GM19023 (cell line): ENCODE measurements around the gene SPRR2E.
"Not testable (repeated sequence)": the region's sequence is repeated elsewhere in the genome, so short reads cannot be mapped to it uniquely, and the experiment has no call there.

ENCODE experiments used
- ATAC-seq: cut with Tn5 transposase; IDR thresholded peaks from one replicate; pipeline ENCODE4 v1.9.1; 2021; ENCODE audit warnings: mild to moderate bottlenecking, moderate library complexity; ENCODE audit not compliant: unreplicated experiment

SPRR2E gene

DNA sequence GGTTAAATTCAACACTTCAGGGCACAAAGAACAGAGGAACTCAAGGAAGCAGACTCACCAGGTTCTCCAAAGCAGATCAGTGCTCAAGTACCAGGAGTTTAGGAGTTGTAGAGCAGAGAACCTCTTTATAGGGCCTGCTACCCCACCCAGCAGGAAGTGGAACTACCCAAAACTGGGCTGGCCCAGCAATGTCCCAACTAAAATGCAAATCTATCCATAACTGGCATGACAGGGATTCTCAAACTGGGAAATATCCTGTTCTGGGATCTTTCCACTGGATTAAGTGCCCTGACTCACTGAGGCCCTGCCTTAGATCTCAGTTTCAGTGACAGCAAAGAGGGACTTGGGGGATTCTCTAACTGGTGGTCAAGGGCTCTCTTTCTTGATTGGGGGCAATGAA lies at the start of gene SPRR2E:
Gene SPRR2E, minus strand, starts transcription at position 101 of the 400 bp plus-strand sequence. CDS start 775 bp downstream, outside the sequence.
- no peak for ATAC-seq

DNA sequence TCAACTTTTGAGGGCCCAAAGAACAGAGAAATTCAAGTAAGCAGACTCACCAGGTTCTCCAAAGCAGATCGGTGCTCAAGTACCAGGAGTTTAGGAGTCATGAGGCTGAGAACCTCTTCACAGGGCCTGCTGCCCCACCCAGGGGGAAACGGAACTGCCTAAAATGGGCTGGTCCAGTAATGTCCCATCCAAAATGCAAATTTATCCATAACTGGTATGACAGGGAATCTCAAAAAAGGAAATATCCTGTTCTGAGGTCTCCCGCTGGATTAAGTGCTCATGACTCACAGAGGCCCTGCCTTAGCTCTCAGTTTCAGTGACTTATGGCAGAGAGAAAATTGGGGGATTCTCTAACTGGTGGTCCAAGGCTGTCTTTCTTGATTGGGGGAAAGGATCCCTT lies 47.1 kb upstream of the SPRR2E start:
- ATAC-seq = no peak

DNA sequence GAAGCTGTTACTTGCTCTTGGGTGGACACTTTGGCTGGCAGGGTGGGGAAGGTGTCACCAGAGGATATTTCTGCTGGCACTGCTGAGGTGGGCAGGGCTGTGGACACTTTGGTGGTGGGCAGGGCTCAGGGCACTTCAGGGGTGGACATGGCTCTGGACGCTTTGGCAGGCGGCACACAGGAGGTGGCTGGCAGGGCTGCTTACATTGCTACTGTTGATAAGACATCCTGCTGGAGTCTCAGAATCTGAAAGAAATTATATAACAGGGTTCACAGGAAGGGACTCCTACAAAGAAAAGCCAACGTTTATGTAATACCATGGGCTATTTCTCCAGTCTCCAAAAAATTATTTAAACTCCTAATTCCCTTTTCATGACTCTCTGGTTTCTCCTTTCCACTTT lies 46.2 kb upstream of the SPRR2E start:
- no peak for ATAC-seq

DNA sequence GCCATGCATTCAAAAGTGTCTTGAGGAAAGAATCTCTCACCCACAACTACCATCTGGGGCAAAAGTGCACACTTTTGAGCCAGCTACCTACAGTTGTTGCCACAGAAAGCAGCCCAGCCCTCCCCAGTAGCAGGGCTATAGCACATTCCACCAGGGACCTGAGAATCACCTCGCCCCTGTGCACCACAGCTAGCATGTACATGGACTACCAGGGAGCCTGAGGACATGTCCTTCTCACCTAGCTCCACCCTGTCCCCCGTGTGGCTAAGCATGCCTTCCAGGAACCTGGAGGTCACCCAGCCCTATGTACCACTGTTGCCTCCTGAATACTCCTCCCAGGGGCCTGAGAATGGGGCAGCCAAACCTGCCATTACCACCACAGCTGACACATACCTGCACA lies 39.4 kb upstream of the SPRR2E start:
- ATAC-seq = no peak

DNA sequence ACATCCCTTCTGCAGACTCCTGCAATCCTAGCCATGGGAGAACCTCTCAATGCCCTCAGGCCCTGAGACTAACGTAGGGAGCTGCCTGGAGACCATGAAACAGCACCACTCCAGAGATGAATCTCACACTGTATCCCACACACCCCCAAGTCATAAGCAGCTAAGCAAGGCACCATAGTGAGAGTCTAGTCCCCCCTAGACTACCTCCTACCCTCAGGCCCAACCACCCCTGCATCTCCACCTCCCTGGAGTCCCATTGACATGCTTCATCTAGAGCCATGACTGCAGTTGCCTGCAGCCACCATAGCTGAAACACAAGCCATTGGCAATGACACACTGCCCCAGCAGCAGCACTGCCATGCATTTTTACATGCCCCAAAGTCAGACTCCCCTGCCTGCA lies 38.9 kb upstream of the SPRR2E start:
- ATAC-seq = no peak

DNA sequence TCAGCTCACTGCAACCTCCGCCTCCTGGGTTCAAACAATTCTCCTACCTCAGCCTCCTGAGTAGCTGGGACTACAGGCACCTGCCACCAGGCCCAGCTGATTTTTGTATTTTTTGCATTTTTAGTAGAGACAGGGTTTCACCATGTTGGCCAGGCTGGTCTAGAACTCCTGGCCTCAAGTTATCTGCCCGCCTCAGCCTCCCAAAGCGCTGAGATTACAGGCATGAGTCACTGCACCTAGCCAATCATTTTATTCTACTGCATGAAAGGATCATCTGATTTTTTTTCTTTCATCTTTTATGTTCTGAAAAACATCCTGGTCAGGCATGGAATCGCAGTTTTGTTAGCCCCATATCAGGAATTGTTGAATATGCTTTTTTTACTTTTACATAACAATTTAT lies 34.4 kb upstream of the SPRR2E start:
- not testable (repeated sequence) for ATAC-seq

DNA sequence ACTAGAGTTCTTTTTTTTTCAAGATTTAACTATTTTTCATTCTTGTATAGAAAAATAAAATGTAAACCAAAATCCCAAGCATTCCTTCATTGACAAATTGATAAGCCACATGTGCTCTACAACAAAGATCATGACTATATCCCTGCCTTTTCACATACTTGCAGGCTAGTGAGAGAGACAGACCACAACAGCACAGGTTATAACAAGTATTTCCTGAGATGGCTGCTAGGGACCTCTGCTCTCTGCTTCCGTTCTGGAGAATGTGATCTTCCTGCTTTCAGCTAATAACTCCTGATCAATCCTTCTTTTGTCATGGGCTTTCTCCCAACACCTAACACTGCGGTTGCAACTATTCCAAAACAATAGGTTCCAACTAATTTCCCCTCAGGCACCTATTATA lies 33.0 kb upstream of the SPRR2E start:
- no peak for ATAC-seq

DNA sequence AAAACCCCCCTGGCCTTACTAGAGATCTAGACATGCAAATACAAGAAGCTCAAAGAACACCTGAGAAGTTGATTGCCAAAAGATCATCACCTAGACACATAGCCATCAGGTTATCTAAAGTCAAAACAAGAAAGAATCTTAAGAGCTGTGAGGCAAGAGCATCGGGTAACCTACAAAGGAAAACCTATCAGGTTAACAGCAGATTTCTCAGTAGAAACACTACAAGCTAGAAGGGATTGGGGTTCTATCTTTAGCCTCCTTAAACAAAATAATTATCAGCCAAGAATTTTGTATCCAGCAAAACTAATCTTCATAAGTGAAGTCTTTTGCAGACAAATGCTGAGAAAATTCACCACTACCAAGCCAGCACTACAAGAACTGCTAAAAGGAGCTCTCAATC lies 31.2 kb upstream of the SPRR2E start:
- no peak for ATAC-seq

DNA sequence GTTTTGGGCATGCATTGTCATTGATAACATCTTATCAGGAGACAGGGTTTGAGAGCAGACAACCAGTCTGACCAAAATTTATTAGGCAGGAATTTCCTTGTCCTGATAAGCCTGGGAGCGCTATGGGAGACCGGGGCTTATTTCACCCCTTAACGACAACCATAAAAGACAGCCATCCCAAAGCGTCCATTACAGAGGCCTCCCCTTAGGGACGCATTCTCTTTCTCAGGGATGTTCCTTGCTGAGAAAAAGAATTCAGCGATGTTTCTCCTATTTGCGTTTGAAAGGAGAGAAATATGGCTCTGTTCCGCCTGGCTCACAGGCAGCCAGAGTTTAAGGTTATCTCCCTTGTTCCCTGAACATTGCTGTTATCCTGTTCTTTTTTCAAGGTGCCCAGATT lies 29.5 kb upstream of the SPRR2E start:
- ATAC-seq = not testable (repeated sequence)

DNA sequence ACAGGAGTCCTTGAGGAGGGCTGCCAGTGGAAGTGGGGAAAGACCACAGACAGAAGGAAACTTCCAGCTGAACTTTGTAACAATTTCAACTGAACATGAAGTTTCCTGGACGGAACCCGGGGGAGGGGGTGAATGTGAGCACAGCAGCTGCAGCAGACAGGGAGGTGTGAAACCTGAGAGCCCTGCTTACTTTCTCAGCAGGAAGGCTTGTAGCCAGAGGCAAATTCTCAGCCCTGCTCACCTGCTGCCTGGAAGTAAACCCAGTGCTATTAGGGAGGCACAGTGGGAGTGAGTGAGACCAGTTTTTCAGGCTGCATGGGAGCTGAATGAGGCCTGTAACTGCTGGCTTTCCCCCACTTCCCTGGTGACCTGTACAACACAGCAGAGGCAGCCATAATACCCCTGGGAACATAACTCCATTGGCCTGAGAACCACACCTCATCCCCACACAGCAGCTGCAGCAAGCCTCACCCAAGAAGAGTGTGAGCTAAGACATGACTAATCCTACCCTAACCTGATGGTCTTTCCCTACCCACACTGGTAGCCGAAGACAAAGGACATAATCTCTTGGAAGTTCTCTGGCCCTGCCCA lies 28.6 kb upstream of the SPRR2E start:
- ATAC-seq = no peak

DNA sequence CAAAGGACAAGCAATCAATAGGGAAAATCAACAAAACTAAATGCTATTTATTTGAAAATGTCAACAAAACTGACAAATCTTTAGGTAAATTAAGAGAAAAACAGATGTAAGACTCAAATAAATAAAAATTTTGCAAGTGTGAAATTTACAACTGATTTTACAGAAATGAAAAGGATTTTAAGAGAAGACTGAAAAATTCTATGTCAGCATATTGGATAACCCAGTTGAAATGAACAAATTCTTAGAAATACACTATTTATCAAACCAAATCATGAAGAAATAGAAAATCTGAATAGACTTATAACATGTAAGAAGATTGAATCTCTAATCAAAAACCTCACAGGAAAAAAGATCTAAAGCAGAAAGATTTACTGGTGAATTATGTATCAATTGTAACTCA lies 26.6 kb upstream of the SPRR2E start:
- ATAC-seq = no peak

DNA sequence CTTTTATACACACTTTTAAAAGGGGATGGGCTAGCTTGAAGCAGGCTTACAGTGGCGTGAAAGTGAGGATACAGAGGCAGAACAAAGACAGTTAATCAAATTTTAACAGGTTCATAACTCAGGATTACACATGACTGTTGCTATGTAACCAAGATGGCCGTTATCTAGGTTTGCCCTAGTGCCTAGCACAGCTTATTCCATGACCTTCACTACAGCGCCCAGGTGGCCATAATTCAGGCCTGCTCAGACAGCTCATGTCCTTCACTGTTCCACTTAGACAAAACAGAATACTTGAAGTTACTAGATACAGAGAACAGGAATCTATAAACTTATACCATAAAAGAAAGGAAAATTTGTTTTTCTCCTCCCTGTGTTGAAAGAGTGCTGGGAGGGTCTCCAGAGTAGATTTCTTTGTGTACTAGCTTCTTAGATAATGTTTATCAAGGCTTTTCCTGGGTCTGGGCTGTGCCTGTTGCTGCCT lies 25.2 kb upstream of the SPRR2E start:
- no peak for ATAC-seq

DNA sequence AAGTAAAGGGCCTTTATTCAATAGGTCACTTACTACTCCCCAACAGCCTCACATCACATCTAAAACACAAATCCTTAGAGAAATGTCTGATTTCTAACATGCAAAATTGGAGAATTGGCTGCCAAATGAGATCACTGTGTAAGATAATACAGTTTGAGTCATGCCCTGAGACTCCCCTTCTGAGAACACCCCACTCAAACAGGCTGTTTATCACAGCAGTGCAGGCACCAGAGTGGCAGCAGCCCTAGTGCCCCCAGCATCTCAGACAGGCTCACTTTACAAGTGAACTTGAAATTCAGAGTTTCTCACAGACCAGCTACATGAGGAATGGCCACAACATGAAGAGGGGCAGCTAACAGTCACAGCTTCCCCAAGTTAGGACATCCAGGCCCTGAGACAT lies 20.9 kb upstream of the SPRR2E start:
- not testable (repeated sequence) for ATAC-seq

DNA sequence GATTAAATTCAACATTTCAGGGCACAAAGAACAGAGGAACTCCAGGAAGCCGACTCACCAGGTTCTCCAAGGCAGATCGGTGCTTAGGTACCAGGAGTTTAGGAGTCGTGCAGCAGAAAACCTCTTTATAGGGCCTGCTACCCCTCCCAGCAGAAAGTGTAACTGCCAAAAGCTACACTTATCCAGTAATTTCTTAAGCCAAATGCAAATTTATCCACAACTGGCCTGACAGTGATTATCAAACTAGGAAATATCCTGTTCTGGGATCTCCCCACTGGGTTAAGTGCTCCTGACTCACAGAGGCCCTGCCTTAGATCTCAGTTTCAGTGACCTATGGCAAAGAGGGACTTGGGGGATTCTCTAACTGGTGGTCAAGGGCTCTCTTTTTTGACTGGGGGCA lies 19.1 kb upstream of the SPRR2E start, which contains the start of gene SPRR2F:
Gene SPRR2F, minus strand, starts transcription at position 101 of the 400 bp plus-strand sequence. CDS start 783 bp downstream, outside the sequence.
- no peak for ATAC-seq

DNA sequence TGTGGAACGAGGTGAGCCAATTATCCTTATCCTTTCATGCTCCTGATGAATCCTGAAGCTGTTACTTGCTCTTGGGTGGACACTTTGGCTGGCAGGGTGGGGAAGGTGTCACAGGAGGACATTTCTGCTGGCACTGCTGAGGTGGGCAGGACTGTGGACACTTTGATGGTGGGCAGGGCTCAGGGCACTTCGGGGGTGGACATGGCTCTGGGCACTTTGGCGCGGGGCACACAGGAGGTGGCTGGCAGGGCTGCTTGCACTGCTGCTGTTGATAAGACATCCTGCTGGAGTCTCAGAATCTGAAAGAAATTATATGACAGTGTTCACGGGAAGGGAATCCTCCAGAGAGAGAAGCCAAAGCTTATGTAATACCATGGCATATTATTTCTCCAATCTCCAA lies 18.1 kb upstream of the SPRR2E start:
- not testable (repeated sequence) for ATAC-seq

DNA sequence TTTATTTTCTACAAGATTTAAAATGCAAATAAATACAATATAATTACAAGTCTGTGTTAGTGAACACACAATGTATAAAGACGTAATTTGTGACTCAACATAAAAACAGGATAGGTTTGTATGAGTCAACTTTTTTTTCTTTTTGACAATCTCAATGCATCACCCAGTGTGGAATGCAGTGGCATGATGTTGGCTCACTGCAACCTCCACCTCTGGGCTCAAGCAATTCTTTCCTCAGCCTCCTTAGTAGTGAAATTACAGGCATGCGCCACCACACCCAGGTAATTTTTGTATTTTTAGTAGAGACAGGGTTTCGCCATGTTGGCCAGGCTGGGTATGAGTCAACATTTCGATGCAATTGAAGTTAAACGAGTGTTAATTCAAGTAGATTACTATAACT lies 5.9 kb upstream of the SPRR2E start:
- ATAC-seq = no peak

DNA sequence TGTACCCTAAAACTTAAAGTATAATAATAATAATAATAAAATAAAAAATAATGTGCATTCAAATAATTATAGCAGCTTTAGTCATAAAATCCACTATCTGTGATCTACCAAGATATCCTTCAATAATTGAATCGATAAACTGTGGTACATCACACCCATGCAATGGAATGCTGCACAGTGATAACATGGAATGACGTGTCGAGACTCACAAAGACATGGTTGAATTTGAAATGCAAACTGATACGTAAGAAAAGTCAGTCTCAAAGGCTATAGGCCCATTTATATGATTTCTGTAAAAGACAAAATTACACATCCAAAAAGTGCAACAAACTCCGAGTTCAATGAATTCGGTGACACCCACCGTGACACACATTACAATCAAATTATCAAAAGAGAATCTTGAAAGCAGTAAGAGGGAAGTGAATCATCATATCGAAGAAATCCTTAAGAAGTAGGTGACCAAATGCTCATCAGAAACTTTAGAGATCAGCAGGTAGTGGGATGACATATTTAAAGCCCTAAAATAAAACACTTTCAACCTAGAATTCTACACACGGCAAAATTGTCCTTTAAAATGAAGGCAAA lies 5.2 kb upstream of the SPRR2E start:
- ATAC-seq = no peak

DNA sequence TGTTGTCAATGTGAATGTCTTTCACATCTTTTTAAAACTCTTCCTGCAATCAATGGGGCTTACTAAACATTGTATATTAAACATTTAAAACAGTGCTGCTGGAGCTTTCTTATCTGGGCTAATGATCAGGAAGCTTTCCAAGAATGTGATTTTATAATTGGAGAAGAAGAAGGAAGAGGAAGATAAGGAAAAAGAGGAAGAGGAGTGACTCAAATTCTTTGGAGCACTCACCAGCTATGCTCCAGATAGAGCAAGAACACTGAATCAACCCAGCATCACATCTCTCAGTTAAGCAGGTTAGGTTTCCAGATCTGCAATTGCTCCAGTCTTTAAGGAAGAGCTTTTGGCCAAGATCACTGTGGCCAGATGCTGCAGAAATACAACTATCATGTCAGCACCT lies 1.4 kb upstream of the SPRR2E start:
- ATAC-seq = no peak

DNA sequence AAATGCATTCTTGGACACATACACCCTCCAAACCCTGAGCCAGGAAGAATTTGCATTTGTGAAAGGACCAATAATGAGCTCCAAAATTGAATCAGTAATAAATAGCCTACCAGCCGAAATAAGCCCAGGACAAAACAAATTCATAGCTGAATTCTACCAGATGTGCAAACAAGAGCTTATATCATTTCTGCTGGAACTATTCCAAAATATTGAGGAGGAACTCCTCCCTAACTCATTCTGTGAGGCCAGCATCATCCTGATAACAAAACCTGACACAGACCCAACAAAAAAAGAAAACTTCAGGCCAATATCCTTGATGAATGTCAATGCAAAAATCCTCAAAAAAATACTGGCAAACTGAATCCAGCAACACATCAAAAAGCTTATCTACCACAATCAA lies 6.7 kb downstream of the SPRR2E start:
- ATAC-seq = no peak

DNA sequence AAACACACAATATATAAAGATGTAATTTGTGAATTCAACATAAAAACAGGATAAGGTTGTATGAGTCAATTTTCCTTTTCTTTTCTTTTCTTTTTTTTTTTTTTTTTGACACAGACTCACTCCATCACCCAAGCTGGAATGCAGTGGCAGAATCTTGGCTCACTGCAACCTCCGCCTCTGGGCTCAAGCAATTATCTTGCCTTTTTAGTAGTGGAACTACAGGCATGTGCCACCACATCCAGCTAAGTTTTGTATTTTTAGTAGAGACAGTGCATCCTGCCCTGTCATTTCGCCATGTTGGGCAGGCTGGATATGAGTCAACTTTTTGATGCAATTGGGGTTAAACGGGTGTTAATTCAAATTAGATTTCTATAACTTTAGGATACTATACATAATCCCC lies 12.6 kb downstream of the SPRR2E start:
- ATAC-seq = no peak

DNA sequence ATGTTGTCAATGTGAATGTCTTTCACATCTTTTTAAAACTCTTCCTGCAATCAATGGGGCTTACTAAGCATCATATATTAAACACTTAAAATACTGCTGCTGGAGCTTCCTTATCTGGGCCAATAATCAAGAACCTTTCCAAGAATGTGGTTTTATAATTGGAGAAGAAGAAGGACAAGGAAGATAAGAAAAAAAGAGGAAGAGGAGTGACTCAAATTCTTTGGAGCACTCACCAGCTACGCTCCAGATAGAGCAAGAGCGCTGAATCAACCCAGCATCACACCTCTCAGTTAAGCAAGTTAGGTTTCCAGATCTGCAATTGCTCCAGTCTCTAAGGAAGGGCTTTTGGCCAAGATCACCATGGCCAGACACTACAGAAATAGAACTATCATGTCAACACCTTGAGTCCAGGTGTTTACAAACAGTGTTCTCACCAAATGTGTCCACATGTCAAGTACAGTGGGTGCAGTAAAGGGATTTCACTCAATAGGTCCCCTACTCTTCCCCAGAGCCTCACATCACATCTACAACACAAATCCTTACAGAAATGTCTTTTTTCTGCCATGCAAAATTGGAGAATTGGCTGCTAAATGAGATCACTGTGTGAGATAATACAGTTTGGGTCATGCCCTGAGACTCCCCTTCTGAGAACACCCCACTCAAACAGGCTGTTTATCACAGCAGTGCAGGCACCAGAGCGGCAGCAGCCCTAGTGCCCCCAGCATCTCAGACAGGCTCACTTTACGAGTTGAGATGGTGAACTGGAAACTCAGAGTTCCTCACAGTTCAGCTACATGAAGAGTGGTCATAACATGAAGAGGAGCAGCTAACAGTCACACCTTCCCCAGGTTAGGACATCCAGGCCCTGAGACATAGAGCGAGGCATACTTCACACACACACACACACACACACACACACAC lies 21.3 kb downstream of the SPRR2E start:
- no peak for ATAC-seq

DNA sequence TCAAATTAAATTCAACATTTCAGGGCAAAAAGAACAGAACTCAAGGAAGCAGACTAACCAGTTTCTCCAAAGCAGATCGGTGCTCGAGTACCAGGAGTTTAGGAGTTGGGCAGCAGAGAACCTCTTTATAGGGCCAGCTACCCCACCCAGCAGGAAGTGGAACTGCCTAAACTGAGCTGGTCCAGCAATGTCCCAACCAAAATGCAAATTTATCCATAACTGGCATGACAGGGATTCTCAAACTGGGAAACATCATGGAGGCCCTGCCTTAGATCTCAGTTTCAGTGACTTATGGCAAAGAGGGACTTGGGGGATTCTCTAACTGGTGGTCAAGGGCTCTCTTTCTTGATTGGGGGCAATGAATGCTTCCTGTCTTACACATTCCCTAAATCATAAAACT lies 22.8 kb downstream of the SPRR2E start, which contains the start of gene SPRR2B:
Gene SPRR2B, minus strand, starts transcription at position 101 of the 400 bp plus-strand sequence. CDS start 772 bp downstream, outside the sequence.
- no peak for ATAC-seq
